Activated CD8-positive, alpha-beta memory T cell treated with anti-CD3 and anti-CD28 coated beads, Interleukin-2, amount 50 U/mL, for 1 hour (primary cell): ENCODE measurements around the gene ZNF219.
"Not testable (repeated sequence)": the region's sequence is repeated elsewhere in the genome, so short reads cannot be mapped to it uniquely, and the experiment has no call there.

ENCODE experiments used
- DNase-seq: peaks from one replicate; pipeline ENCODE4 v3.0.0-alpha.2; 2020; ENCODE audit errors: extremely low read depth

The ZNF219 gene

DNA sequence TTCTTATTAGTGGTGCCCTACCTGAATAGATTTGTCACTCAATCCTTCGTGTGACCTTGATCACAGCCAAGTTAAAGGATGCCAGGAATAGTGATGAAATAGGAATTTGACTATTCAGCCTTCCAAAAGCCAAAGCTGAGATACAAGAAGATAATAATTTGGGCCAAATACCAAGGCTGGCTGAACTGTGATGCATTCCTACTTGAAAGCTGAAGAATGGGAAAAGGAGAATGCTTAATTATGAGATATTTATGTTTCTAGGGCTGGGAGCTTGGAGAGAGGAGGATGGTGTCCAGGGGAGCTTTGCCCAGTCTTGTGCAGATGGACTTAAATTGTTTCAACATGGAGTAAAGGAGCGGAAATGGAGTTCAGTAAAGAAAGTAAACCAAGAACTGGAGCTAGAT lies 51.1 kb downstream of the ZNF219 start:
- no peak for DNase-seq

DNA sequence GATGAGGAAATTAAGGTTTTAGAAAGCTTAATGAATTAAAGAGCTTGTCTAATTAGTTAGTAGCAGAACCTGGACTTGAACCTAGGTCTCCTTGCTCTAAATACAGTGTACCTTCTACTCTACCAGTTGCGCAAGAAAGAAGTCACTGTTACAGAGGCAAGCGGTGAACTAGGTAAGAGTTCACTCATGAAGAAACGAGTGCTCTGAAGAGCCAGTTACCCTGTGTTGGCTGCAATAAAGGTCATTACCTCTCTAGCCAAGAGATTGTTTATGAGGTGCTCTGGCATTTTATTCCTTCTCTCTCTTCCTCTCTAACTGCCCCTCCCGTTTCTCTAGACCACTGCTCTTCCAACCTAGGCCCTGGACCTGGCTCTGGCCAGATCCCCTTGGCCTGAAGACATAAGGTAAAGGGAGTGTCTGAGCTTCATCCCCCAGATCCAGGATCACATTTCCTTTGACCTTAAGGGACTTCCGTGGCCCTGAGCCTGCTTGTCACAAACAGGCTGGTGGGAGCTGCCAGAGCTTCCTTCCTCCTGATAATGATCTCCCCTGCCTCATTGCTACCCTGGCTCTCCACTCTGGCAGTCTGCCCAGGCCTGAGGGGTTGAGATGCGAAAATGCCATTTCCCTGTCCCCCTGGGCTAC lies 54.4 kb downstream of the ZNF219 start:
- no peak for DNase-seq

DNA sequence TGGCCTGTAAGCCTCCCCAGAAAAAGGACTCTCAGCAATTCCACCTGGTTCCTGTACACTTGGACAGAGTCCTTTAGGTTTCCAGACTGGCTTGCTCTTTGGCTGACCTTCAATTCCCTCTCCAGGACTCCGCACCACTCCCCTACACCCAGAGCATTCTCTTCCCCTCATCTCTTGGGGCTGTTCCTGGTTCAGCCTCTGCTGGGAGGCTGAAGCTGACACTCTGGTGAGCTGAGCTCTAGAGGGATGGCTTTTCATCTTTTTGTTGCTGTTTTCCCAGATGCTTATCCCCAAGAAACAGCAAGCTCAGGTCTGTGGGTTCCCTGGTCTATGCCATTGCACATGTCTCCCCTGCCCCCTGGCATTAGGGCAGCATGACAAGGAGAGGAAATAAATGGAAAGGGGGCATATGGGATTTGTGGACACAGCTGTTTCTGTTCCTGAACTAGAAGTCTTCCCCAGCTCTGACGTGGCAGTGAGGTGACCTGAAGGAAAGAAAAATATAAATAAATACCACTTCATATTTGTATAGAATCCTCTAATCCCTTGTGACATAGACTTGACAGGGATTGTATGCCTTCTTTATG lies 55.0 kb downstream of the ZNF219 start:
- no peak for DNase-seq

DNA sequence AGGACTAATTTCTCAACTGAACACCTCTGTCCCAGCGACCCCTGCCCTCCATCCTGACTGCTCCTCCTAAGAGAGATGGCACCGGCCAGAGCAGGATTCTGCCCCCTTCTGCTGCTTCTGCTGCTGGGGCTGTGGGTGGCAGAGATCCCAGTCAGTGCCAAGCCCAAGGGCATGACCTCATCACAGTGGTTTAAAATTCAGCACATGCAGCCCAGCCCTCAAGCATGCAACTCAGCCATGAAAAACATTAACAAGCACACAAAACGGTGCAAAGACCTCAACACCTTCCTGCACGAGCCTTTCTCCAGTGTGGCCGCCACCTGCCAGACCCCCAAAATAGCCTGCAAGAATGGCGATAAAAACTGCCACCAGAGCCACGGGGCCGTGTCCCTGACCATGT lies 55.5 kb downstream of the ZNF219 start:
- DNase-seq = no peak

DNA sequence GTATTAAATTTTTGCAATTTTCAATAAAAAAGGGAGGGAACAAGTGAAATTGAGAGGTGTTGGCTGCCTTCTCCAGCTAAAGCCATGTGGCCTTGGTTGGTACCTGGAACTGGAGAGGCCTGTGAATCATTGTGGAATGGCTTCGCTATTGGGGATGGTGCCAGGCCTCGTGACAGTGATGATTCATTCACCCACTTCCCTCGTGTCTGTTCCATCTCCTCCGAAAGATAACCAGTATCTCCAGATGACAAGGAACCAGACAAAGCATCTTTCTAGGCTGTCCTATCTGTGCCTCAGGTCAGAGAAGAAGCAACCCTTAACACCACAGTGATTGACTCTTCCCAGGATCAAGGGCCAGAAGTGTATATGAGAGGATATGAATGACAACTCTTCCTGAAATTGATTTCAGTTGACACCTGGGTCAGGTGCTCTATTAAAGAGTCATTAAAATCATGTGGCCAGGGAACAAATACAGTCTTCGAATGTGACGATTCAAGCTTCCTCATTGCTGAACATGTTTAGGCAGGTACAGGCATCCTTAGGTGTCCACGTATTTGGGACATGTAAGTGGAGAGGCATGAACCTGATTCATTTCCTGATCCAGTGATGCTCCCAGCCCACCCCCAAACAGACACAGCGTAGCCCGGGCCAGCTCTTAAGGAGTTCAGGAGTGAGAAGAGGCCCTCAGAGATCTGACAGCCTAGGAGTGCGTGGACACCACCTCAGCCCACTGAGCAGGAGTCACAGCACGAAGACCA lies 56.6 kb downstream of the ZNF219 start, which contains the start of gene RNASE7:
RNASE7 (plus strand) TSS at position 687 of the 758 bp plus-strand sequence. CDS start 631 bp downstream, outside the sequence.
- DNase-seq = no peak

DNA sequence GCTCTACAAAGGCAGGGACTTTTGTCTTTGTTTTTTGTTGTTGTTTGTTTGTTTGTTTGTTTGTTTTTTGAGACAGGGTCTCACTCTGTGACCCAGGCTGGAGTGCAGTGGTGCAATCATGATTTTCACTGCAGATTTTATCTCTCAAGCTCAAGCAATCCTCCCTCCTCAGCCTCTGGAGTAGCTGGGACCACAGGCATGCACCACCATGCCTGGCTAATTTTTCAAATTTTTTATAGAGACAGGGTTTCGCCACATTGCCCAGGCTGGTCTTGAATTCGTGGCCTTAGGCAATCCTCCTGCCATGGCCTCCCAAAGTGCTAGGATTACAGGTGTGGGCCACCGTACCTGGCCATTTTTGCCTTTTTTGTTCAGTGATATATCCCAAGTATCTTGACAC lies 57.5 kb downstream of the ZNF219 start:
- DNase-seq = not testable (repeated sequence)

DNA sequence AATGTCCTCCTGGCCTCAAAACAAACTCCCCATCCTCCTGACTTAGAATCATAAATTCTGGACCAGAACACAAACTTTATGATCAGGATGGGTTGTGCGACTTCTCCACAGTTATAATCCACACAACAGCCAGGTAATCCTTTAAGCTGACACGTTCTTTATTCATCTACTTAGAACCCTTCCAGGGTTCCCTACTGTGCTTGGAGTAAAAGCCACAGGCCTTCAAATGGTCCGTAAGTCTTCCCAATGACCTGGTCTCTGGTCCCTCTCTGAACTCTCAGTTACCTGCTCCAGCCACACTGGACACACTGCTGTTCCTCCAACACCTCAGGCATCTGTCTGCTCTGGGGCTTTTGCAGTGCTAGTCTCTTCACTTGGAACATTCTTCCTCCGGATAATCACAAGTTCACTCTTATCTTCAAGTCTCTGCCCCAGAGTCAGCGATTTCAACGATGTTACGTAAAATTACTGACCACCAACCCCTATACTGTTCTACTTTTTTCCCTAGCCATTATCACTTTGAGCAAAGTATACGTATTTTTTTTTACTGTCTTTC lies 58.0 kb downstream of the ZNF219 start:
- no peak for DNase-seq
